Esophagus muscularis mucosa (tissue), 4 donors: Measurements from ENCODE around the gene BCAP29. TPM values are rescaled to one million over a fixed set of nuclear protein-coding genes. Genes with fewer than 3 reads are reported as not detected.

Experiments
- DNase-seq: peaks from one replicate; pipeline ENCODE4 v3.0.0-alpha.2; 2017; ENCODE audit errors: extremely low spot score
- H3K27ac ChIP-seq, 4 donors: fragments of 200-600 bp; sonication (generic); replicated peaks in 1 of 4; 1 replicate in 3 of 4; 2 replicates in 1 of 4; pipeline ENCODE4 v1.5.1; 2016 to 2019; ENCODE audit warnings: mild to moderate bottlenecking in 1 of 4
- H3K27me3 ChIP-seq, 4 donors: fragments of 200-600 bp; sonication (generic); one replicate each; pipeline versions ENCODE4 v1.5.1 to v1.6.0; 2016 to 2019
- H3K36me3 ChIP-seq, 4 donors: fragments of 200-600 bp; sonication (generic); one replicate each; pipeline ENCODE4 v1.5.1; 2016 to 2019
- H3K4me1 ChIP-seq, 4 donors: fragments of 200-600 bp; sonication (generic); one replicate each; pipeline ENCODE4 v1.5.1; 2016 to 2019
- H3K4me3 ChIP-seq, 4 donors: fragments of 200-600 bp; sonication (generic); 1 replicate in 2 of 4; 2 replicates in 2 of 4; pipeline ENCODE4 v1.5.1; 2016 to 2019; ENCODE audit warnings: mild to moderate bottlenecking in 4 of 4, moderate library complexity in 1 of 4
- H3K9me3 ChIP-seq, 4 donors: fragments of 200-600 bp; sonication (generic); 1 replicate in 3 of 4; 2 replicates in 1 of 4; pipeline ENCODE4 v1.5.1; 2016 to 2019
- CTCF ChIP-seq, 3 experiments: fragments of 200-600 bp in 2 of 3; fragments of 450-650 bp in 1 of 3; sonication (generic) in 2 of 3; IDR thresholded peaks; one replicate each; pipeline ENCODE4 v1.5.1; 2017 to 2019; ENCODE audit warnings: antibody characterized with exemption in 3 of 3, mild to moderate bottlenecking in 2 of 3, moderate library complexity in 1 of 3
- EP300 ChIP-seq: sonication (generic); formaldehyde crosslinking; IDR thresholded peaks from one replicate; pipeline ENCODE4 v1.6.1; 2017; ENCODE audit warnings: antibody characterized with exemption
- POLR2A ChIP-seq: fragments of 450-650 bp; IDR thresholded peaks from one replicate; pipeline ENCODE4 v1.6.1; 2017; ENCODE audit warnings: antibody characterized with exemption, moderate library complexity, mild to moderate bottlenecking, low read depth
- POLR2AphosphoS5 ChIP-seq, 2 donors: sonication (generic); formaldehyde crosslinking; IDR thresholded peaks; one replicate each; pipeline ENCODE4 v1.6.1; 2017; ENCODE audit warnings: antibody characterized with exemption in 2 of 2
- WGBS: methylation state at CpG from one replicate; pipeline ENCODE4 v1.1.5; 2018; 5-methylcytosine and 5-hydroxymethylcytosine counted together
- intact Hi-C: fragments of 100-400 bp; cut with DNase I; formaldehyde crosslinking; loops from one replicate; pipeline ENCODE4 v1.15.1; 2023
- total RNA-seq, 4 donors: library from RNA; depleted of rRNA; stranded (reverse); fragments of >200 nt; gene quantifications; one replicate each; pipeline versions ENCODE4 v1.1.0 to v1.2.1, GENCODE V29; 2016

Gene BCAP29
- total RNA-seq, 4 donors from 2014 or later, result 89.8 to 116 (median 107) TPM

GRCh38 chr7:107641676-107642075 lies 61.6 kb downstream of the BCAP29 start:
- Histone ChIP-seq H3K4me1 (peaks cover 0 to 16% (median 10%) of the 10 kb centered on the region in 4 donors), H3K4me3 (no peak overlapping the region), H3K36me3 (no peaks in the 10 kb centered on the region), H3K27ac (no peak overlapping the region), H3K27me3 (no peaks in the 10 kb centered on the region), H3K9me3 (no peaks in the 10 kb centered on the region)
- intact Hi-C loops, result no loop called here
- DNase-seq, result no peak
- TF ChIP-seq POLR2AphosphoS5 (IDR thresholded peaks at IDR 0.05), result no peak
- TF ChIP-seq EP300, result no peak
- TF ChIP-seq CTCF (IDR thresholded peaks at IDR 0.05), result no peak
- no peak for TF ChIP-seq POLR2A
- 85% methylated on average over 1 of the region's 1 CpG for WGBS

GRCh38 chr7:107642501-107642900 lies 62.5 kb downstream of the BCAP29 start:
- Histone ChIP-seq H3K27ac (no peak overlapping the region), H3K36me3 (no peaks in the 10 kb centered on the region), H3K4me1 (peaks cover 0 to 16% (median 10%) of the 10 kb centered on the region in 4 donors), H3K9me3 (no peaks in the 10 kb centered on the region), H3K4me3 (no peak overlapping the region), H3K27me3 (no peaks in the 10 kb centered on the region)
- WGBS, result 85% methylated on average over 4 of the region's 4 CpGs
- TF ChIP-seq POLR2A, result no peak
- no peak for TF ChIP-seq EP300
- no peak for TF ChIP-seq CTCF (IDR thresholded peaks at IDR 0.05)
- no peak for TF ChIP-seq POLR2AphosphoS5 (IDR thresholded peaks at IDR 0.05)
- intact Hi-C loops, result no loop called here
- DNase-seq, result no peak

- H3K27ac ChIP-seq, result no peak overlapping the region
- H3K4me1 ChIP-seq, result peaks cover 0 to 16% (median 10%) of the 10 kb centered on the region in 4 donors
- no peaks in the 10 kb centered on the region for H3K36me3 ChIP-seq
- no peak overlapping the region for H3K4me3 ChIP-seq
- TF ChIP-seq POLR2A (no peak), EP300 (no peak), CTCF (IDR thresholded peaks at IDR 0.05) (no peak), POLR2AphosphoS5 (IDR thresholded peaks at IDR 0.05) (no peak)
- intact Hi-C loops, result no loop called here
- no peak for DNase-seq
- 90% methylated on average over 1 of the region's 1 CpG for WGBS
- no peaks in the 10 kb centered on the region for H3K9me3 ChIP-seq
- no peaks in the 10 kb centered on the region for H3K27me3 ChIP-seq
Observed at GRCh38 chr7:107643407-107643806, 63.4 kb downstream of the BCAP29 start.

GRCh38 chr7:107643938-107644308 lies 63.9 kb downstream of the BCAP29 start:
- intact Hi-C loops, result no loop called here
- DNase-seq, result no peak
- no peak for TF ChIP-seq POLR2AphosphoS5 (IDR thresholded peaks at IDR 0.05)
- no peak for TF ChIP-seq CTCF (IDR thresholded peaks at IDR 0.05)
- TF ChIP-seq POLR2A, result no peak
- TF ChIP-seq EP300, result no peak
- no peaks in the 10 kb centered on the region for H3K36me3 ChIP-seq
- 96% methylated on average over 1 of the region's 1 CpG for whole genome bisulfite sequencing
- no peak overlapping the region for H3K4me3 ChIP-seq
- no peaks in the 10 kb centered on the region for H3K27me3 ChIP-seq
- peaks cover 0 to 16% (median 10%) of the 10 kb centered on the region in 4 donors for H3K4me1 ChIP-seq
- no peak overlapping the region for H3K27ac ChIP-seq
- H3K9me3 ChIP-seq, result no peaks in the 10 kb centered on the region

- no peak for DNase-seq
- no peaks in the 10 kb centered on the region for H3K27me3 ChIP-seq
- peaks cover 0 to 16% (median 10%) of the 10 kb centered on the region in 4 donors for H3K4me1 ChIP-seq
- no peaks in the 10 kb centered on the region for H3K9me3 ChIP-seq
- intact Hi-C loops, result no loop called here
- peak overlapping the region in 1 of 4 donors; percentile 3 for H3K27ac ChIP-seq
- WGBS, result 37% methylated on average over 9 of the region's 9 CpGs
- TF ChIP-seq POLR2AphosphoS5 (IDR thresholded peaks at IDR 0.05), result peak in 1 of 2 donors; percentile 32
- TF ChIP-seq POLR2A, result no peak
- peak overlapping the region in 1 of 4 donors; percentile 32 for H3K4me3 ChIP-seq
- H3K36me3 ChIP-seq, result no peaks in the 10 kb centered on the region
Observed at GRCh38 chr7:107644309-107644974, 64.4 kb downstream of the BCAP29 start.
